SH-SY5Y (cell line): Measurements from ENCODE around the gene C1orf210.

Experiments used
- GATA2 ChIP-seq: IDR thresholded peaks from 2 replicates; pipeline ENCODE4 v1.6.1; 2011; ENCODE audit warnings: mild to moderate bottlenecking, low read depth, low read length
- GATA3 ChIP-seq: IDR thresholded peaks from 2 replicates; pipeline ENCODE4 v1.6.1; 2011; ENCODE audit warnings: low read depth, mild to moderate bottlenecking, low read length, moderate library complexity

DNA sequence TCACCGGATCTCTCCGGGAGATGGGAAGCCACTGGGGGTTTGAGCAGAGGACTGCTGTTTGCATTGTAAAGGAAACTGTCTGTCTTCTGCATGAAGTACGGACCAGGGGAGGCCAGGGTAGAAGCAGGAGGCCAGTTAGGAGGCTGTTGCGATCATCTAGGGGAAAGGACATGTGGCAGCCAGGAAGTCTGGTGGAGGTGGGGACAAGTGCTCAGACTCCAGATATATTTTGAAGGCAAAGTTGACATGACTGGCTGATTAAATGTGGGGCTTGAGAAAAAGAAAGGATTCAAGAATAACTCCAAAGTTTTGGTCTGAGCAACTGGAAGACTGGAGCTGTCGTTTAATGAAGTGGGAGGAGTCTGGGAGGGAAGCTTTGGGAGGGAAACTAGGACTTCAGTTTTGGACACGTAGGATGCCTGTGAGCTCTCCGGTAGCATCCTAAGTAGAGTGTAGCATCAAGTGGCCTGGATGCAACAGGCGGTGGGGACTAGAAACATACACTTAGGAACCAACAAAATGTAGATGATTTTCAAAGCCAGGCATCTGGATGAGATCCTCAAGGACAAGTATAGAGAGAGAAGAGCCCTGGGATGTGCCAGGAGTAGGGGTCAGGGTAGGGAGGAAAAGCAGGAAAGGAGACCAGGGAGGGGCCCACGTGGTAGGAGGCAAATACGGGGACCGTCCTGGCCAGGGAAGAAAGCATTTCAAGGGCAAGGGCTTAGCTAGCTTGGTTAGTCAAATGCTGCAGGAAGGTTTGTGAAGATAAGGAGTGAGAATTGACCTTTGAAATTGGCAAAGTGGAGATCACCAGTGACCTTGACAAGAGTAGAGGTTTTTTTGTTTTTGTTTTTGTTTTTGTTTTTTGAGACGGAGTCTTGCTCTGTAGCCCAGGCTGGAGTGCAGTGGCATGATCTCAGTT is 3.7 kb upstream of the C1orf210 start:
- TF ChIP-seq GATA2 (no peak), GATA3 (no peak)
